Type B pancreatic cell (in vitro differentiated cells): ENCODE measurements around the gene KDM4B. TPM values are rescaled to one million over a fixed set of nuclear protein-coding genes. Genes with fewer than 3 reads are reported as not detected.

Experiments used
- DNase-seq: peaks from one replicate; pipeline ENCODE4 v3.0.0; 2021; ENCODE audit warnings: mixed read lengths; ENCODE audit not compliant: unreplicated experiment; ENCODE audit errors: extremely low spot score
- H3K27ac Mint-ChIP-seq: 2 replicates; pipeline ENCODE4 v1.8.0; 2021; ENCODE audit warnings: mild to moderate bottlenecking, mixed read lengths
- H3K27me3 Mint-ChIP-seq: 2 replicates; pipeline ENCODE4 v1.8.0; 2021; ENCODE audit warnings: mixed read lengths
- H3K36me3 Mint-ChIP-seq: 2 replicates; pipeline ENCODE4 v1.8.0; 2021; ENCODE audit warnings: mixed read lengths
- H3K4me1 Mint-ChIP-seq: one replicate; pipeline ENCODE4 v1.8.0; 2021; ENCODE audit warnings: mixed read lengths; ENCODE audit not compliant: unreplicated experiment
- H3K4me3 Mint-ChIP-seq: 2 replicates; pipeline ENCODE4 v1.8.0; 2021; ENCODE audit warnings: mild to moderate bottlenecking, mixed read lengths
- H3K9me3 Mint-ChIP-seq: 2 replicates; pipeline ENCODE4 v1.8.0; 2021; ENCODE audit warnings: mixed read lengths
- total RNA-seq: library from RNA; stranded (reverse); gene quantifications from 2 replicates; pipeline ENCODE4 v1.2.1, GENCODE V29; 2021; ENCODE audit warnings: low replicate concordance
- TF ChIP-seq, protein P1 (sequence below): fragments of 200-600 bp; sonication (generic); conservative IDR thresholded peaks from 2 replicates; pipeline ENCODE4 v1.5.0; 2021; ENCODE audit warnings: antibody characterized with exemption, mild to moderate bottlenecking

Gene KDM4B
- total RNA-seq, 1 donor from 2014 or later = 48.8 TPM

DNA sequence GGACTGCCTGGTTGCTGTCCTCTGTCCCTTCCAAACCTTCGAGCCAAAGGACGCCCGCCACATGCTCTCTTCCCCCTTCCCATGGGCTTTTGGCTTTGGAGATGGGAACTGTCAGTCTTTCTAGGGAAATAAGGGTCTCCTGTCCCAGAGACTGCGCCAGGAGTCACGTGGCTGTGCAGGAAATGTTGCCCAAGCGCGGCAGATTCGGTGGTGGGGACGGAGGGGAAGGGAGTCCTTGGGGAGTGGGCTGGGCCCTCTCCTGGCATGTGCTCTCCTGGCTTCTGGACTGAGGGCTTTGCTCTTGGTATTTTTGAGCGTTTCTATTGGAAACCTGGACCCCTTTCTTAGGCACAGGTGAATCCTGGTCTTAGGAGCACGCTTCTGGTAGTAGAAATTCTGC is 103.2 kb downstream of the KDM4B start:
- no peaks in the 10 kb centered on the region for H3K36me3 Mint-ChIP-seq
- no peak overlapping the region for H3K27ac Mint-ChIP-seq

DNA sequence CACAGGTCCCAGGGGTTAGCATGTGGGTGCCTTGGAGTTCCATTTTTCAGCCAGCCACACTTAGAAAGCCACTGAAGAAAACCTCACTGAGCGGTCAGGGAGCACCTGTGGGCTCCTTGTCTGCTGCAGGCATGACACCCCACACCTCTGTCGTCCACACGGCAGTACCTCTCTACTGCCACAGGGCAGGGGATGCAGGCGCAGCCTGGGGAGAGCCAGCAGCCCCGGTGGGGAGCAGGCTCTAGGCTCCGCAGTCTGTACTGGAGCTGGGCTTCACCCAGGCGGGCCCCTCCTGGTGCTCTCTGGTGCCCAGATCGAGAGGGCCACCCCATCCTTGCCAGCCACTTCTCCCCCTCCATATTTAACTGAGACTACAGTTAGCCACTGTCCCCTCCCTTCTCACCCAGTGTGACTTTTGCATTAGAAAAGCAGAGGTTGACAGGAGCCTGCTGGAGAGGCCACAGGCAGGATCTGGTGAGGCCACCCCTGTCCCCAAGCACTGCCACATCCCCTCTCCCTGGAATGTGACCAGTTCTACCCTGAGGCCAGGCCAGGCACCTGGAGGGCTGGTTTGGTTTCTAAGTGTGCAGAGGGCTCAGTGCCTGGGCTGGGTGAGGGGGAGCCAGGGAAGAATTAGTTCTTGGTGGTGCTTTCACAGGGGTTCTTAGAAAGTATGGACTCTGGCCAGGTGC is 104.4 kb downstream of the KDM4B start:
- no peaks in the 10 kb centered on the region for H3K27me3 Mint-ChIP-seq
- TF ChIP-seq, protein P1, sequence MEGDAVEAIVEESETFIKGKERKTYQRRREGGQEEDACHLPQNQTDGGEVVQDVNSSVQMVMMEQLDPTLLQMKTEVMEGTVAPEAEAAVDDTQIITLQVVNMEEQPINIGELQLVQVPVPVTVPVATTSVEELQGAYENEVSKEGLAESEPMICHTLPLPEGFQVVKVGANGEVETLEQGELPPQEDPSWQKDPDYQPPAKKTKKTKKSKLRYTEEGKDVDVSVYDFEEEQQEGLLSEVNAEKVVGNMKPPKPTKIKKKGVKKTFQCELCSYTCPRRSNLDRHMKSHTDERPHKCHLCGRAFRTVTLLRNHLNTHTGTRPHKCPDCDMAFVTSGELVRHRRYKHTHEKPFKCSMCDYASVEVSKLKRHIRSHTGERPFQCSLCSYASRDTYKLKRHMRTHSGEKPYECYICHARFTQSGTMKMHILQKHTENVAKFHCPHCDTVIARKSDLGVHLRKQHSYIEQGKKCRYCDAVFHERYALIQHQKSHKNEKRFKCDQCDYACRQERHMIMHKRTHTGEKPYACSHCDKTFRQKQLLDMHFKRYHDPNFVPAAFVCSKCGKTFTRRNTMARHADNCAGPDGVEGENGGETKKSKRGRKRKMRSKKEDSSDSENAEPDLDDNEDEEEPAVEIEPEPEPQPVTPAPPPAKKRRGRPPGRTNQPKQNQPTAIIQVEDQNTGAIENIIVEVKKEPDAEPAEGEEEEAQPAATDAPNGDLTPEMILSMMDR = no peak
- H3K4me3 Mint-ChIP-seq = no peak overlapping the region
- H3K36me3 Mint-ChIP-seq = no peaks in the 10 kb centered on the region
- DNase-seq = no peak
- no peaks in the 10 kb centered on the region for H3K9me3 Mint-ChIP-seq
- no peak overlapping the region for H3K27ac Mint-ChIP-seq
- peaks cover 4% of the 10 kb centered on the region for H3K4me1 Mint-ChIP-seq

More for the DNA sequence above, 103.2 kb downstream of the KDM4B start:
- Mint-ChIP-seq H3K4me1 (peaks cover 14% of the 10 kb centered on the region), H3K4me3 (no peak overlapping the region), H3K27me3 (no peaks in the 10 kb centered on the region), H3K9me3 (no peaks in the 10 kb centered on the region)
- no peak for DNase-seq
- TF ChIP-seq, protein P1 = no peak

DNA sequence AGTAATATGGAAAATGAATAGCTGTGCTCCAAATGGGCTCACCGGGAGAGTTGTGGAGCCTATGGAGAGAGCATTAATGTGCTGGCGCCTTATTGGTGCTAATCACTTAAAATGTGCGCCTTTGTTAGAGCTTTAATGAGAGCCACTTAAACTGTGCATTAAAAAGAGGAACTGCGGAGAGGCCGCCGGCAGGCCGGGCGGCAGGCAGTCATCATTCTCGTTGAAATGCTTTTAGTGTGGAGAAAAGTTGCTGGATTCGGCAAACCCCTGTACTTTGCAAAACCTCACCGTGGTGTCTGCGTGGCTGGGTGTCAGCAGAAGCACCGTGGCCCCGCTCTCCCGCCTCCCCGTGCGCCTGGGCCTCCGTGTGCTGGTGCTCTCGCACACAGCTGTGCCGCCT is 105.5 kb downstream of the KDM4B start:
- Mint-ChIP-seq H3K4me3 (no peak overlapping the region), H3K36me3 (peaks cover 3% of the 10 kb centered on the region), H3K4me1 (no peaks in the 10 kb centered on the region), H3K9me3 (no peaks in the 10 kb centered on the region), H3K27me3 (no peaks in the 10 kb centered on the region), H3K27ac (no peak overlapping the region)
- TF ChIP-seq, protein P1 = no peak
- DNase-seq = no peak

DNA sequence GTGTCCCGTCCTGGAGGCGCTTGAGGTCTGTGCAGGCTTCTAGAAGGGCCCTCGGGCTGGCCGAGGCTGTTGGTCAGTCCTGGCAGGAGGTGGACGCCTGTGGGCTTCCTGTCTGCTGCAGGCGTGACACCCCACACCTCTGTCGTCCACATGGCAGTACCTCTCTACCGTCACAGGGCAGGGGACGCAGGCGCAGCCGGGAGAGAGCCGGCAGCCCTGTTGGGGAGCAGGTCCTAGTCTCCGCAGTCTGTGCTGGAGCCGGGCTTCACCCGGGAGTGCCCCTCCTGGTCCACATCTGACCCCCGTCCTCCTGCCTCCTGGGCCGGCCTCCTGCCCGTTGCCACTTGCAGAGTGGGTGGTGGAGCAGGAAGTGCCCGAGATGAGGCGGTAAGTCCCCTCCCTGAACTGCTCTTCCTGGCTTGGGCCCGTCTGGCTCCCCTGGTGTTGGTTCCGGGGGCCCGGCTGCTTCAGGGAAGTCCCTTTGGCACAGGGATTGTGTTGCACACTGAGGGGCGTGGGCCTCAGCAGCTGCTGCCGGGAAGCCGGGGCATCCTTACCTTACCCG is 106.0 kb downstream of the KDM4B start:
- Mint-ChIP-seq H3K27ac (no peak overlapping the region), H3K27me3 (no peaks in the 10 kb centered on the region), H3K36me3 (peaks cover 4% of the 10 kb centered on the region), H3K4me1 (no peaks in the 10 kb centered on the region), H3K4me3 (no peak overlapping the region), H3K9me3 (no peaks in the 10 kb centered on the region)
- DNase-seq = no peak
- TF ChIP-seq, protein P1 = no peak

DNA sequence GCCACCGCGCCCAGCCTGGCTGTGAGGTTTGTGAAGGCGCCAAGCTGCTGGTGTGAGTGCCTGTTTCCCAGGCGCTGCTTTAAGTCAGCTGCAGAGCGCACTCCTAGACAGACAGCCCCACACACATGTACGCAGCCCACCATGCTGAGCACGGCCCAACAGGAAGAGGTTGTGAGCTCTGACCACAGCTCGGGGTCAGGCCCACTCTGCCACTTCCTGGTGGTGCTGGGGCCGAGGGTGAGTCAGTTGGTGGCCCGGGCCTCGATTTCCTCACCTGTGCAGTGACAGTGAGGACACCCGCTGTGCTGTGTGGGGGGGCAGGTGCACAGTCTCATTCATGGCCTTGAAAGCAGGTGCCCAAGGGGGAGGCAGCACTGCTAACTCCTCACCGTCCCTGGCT is 106.7 kb downstream of the KDM4B start:
- no peaks in the 10 kb centered on the region for H3K27me3 Mint-ChIP-seq
- H3K9me3 Mint-ChIP-seq = no peaks in the 10 kb centered on the region
- no peak for DNase-seq
- no peak overlapping the region for H3K4me3 Mint-ChIP-seq
- H3K27ac Mint-ChIP-seq = no peak overlapping the region
- peaks cover 9% of the 10 kb centered on the region for H3K36me3 Mint-ChIP-seq
- H3K4me1 Mint-ChIP-seq = no peaks in the 10 kb centered on the region
- TF ChIP-seq, protein P1 = no peak
